ENCODE results near the gene COMT.

GRCh38 chr22:19998232-19998951, 56.8 kb downstream of the COMT start:
- no peak for TF ChIP-seq POLR2A (IDR thresholded peaks at IDR 0.05)
- TF ChIP-seq CTCF (IDR thresholded peaks at IDR 0.05), result no peak
